C4-2B (cell line): ENCODE measurements around the gene FBXL16.

Source experiments
- ZFX ChIP-seq: fragments of 450-650 bp; IDR thresholded peaks from 2 replicates; pipeline ENCODE4 v1.6.1; 2017
- TF ChIP-seq, protein P1 (sequence below): fragments of 450-650 bp; conservative IDR thresholded peaks from 2 replicates; pipeline ENCODE4 v1.5.1; 2017; ENCODE audit warnings: mild to moderate bottlenecking

DNA sequence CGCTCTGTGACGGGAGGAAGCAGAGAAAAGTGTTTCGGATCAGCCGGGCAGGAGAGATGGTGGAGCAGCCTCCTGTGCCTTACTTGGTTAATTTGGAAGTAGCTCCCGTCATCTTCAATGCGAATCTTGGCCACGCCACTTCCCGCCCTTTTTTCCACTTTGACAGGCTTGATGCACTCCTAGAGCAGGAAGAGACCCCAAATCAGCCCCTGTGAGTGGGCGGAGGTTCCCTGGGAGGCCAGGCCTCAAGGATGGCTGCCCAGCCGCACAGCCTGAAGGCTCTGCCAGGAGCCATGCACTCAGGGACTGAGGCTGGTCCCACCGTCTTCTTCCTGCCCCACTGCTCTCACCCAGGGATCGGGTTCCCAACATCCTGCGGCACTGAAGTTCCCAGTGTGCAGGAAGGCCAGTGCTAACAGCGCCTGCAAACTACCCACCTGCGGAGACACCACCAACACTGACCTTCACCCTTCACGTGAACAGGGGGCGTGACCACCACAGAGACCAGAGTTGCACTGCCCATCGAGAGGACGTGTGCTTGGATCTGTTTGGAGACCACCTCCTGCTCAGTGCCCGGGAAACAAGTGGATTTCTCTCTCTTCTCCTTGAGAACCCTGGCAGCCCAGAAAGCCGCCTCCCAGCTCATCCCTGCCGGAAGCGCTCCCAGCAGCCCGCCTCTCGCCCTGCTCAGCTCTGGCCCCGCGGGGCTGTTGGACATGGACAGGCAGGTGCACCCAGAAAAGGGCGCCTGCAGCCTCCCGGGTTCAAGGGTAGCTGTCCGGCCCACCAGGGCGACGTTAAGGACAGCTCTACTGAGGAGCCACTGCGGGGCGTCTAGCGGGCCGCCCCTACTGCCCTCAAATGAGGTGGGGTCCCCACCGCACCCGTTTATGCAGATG, 34.2 kb upstream of the FBXL16 start:
- TF ChIP-seq, protein P1, sequence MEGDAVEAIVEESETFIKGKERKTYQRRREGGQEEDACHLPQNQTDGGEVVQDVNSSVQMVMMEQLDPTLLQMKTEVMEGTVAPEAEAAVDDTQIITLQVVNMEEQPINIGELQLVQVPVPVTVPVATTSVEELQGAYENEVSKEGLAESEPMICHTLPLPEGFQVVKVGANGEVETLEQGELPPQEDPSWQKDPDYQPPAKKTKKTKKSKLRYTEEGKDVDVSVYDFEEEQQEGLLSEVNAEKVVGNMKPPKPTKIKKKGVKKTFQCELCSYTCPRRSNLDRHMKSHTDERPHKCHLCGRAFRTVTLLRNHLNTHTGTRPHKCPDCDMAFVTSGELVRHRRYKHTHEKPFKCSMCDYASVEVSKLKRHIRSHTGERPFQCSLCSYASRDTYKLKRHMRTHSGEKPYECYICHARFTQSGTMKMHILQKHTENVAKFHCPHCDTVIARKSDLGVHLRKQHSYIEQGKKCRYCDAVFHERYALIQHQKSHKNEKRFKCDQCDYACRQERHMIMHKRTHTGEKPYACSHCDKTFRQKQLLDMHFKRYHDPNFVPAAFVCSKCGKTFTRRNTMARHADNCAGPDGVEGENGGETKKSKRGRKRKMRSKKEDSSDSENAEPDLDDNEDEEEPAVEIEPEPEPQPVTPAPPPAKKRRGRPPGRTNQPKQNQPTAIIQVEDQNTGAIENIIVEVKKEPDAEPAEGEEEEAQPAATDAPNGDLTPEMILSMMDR, result no peak
- no peak for TF ChIP-seq ZFX
